ENCODE data around the gene SLC27A5.

- no peak for TF ChIP-seq SPI1 (IDR thresholded peaks at IDR 0.05; ENCODE audit: low read depth, low read length)
- no peak for TF ChIP-seq POLR2AphosphoS5 (IDR thresholded peaks at IDR 0.05; ENCODE audit: low read depth, low read length)
- TF ChIP-seq PAX5 (IDR thresholded peaks at IDR 0.05; ENCODE audit: insufficient read depth, low read length, severe bottlenecking): no peak
- no peak for TF ChIP-seq POLR2A (IDR thresholded peaks at IDR 0.05; ENCODE audit: low read depth, low read length)
Observed at GRCh38 chr19:58535857-58536256, 24.1 kb upstream of the SLC27A5 start.

Data from GM12891 (cell line).